HG03045 (cell line): ENCODE data around the gene EYS.

Experiments
- ATAC-seq: cut with Tn5 transposase; IDR thresholded peaks from one replicate; pipeline ENCODE4 v1.9.1; 2021; ENCODE audit warnings: mild to moderate bottlenecking, moderate library complexity; ENCODE audit not compliant: unreplicated experiment

EYS gene

GRCh38 chr6:65253041-65253440 is 454.0 kb downstream of the EYS start:
- no peak for ATAC-seq

DNA sequence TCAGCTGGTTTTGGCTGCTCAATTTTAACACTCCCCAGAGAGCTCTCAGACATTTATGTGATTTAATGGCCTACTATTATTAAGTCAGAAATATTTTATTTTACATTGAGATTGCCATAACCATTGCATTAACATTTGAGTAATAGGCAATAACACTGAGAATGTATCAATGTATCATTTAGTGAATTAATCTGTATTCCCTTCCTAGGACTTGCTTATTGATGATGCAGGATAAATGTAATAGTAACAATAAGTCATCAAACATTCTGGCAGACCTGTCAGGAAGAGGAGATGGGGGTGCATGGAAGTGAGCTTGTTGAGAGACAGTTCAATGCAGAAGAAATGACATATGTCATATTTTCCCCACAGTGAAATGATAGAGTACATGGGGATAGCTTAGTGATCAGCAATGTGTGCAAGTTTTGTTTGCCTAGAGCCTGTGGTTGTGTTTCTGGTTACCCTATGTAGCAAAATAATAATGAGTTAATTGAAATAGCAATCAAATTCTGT is 458.9 kb downstream of the EYS start:
- ATAC-seq = no peak

- ATAC-seq = no peak
Observed at GRCh38 chr6:65231616-65232015, 475.4 kb downstream of the EYS start.

DNA sequence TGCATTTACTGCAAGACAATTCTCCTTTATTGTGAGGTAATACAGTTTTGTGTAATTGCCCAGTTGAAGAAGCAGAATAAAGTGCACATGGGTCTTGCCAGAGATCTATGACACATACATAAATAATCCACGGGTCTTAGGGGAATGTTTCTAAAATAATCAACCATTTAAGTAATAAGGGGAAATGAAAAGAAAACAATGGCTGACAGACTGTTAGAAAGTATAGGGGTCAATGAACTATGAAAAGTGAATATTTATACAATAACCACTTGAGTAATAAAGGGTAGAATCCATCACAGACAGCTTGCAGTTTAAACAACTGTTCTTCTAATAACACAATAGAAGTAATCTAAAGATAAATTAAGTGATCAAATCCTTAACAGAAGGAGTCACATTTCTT is 477.2 kb downstream of the EYS start:
- ATAC-seq = no peak

DNA sequence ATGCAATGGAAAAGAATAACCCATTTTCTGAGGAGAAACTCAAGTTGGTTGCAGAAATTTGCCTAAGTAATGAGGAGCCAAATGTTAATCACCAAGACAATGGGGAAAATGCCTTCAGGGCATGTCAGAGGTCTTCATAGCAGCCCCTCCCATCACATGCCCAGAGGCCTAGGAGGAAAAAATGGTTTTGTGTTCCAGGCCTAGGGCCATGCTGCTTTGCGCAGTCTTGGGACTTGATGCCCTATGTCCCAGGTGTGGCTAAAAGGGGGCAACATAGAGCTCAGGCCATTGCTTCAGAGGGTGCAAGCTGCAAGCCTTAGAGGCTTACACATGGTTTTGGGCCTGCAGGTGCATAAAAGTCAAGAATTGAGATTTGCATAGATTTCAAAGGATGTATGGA is 485.9 kb downstream of the EYS start:
- ATAC-seq = no peak

GRCh38 chr6:65202738-65203137 is 504.3 kb downstream of the EYS start:
- ATAC-seq = no peak

- no peak for ATAC-seq
Observed at GRCh38 chr6:65199683-65200082, 507.3 kb downstream of the EYS start.

- ATAC-seq = no peak
Observed at GRCh38 chr6:65199121-65199520, 507.9 kb downstream of the EYS start.

DNA sequence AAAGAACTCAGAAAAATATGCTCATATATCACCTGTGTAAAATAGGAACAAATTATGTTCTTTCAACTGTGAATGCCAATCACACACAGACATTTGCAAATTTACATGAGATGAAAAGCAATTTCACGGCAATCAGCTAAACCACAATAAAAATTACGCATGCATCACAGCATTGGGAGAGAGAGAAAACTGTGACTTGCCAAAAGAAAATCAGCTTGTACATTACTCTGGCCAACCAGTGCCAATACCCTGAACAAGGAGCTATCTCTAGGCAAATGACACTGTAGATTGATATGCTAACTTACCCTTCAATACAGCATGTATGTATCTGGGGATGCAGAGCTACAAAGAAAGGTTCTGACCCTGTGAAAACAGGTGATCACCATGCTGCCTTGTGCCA is 515.6 kb downstream of the EYS start:
- no peak for ATAC-seq

DNA sequence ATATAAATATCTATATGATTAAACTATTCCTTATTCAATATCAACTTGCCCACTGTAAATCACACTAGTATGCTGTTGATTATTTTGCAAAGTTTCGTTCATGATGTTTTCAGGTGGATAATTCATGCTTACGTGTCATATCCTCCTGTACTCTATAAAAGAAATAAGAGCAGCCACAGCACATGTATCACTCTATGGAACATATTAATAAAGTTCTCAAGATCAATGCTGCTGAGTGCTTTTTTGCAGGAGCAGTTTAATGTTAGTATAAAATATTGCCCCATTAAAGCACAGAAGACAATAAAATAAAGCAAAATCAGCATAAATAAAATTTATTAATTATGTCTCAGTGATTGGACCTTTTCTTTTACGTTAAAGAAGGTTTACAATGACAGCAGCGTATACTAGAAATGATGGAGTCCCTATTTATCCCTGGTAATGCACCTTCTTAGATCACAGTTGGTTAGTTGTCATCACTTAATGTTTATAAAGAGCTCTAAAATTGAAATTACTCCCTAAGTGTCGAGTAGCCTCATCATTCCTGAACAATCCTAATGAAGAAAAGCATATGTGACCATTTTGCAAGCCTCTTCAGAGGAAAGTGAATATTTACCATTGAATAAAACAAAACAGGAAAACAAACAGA is 517.7 kb downstream of the EYS start:
- ATAC-seq = no peak

- ATAC-seq = no peak
Observed at GRCh38 chr6:65186826-65187225, 520.2 kb downstream of the EYS start.

DNA sequence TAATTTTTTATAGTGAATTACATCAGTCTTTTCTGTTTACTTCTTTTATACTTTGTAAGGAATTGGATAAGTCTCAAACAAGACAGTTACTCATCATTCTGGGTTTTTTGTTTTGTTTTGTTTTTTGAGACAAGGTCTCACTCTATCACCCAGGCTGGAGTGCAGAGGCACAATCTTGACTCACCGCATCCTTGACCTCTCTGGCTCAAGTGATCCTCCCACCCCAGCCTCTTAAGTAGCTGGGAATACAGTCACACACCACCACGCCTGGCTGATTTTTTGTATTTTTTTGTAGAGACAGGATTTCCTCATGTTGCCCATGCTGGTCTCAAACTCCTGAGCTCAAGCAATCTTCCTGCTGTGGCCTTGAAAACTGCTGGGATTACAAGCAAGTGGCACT is 524.3 kb downstream of the EYS start:
- no peak for ATAC-seq

- no peak for ATAC-seq
Observed at GRCh38 chr6:65170273-65170672, 536.8 kb downstream of the EYS start.

DNA sequence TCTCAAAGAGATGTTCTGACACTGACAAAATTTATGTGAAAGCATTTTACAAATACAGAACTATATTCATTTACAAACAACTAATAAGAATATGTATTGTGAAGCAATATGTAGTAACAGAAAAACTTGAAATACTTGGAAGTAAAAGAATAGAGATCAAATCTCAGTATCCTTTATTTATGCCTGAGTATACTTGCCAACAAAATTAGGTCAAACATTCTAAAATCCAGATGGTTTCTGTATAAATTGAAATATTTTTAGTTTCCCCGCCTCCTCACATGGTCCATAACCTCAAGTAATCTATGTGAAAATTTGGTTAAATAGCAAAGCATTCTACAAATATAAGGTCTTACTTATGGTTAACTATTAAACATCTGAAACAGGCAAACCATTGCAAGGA is 545.4 kb downstream of the EYS start:
- no peak for ATAC-seq

GRCh38 chr6:65157025-65157424 is 550.0 kb downstream of the EYS start:
- no peak for ATAC-seq

- ATAC-seq = no peak
Observed at GRCh38 chr6:65155083-65155482, 551.9 kb downstream of the EYS start.

- no peak for ATAC-seq
Observed at GRCh38 chr6:65149841-65150240, 557.2 kb downstream of the EYS start.

- ATAC-seq = no peak
Observed at GRCh38 chr6:65148839-65149238, 558.2 kb downstream of the EYS start.

GRCh38 chr6:65135567-65135966 is 571.5 kb downstream of the EYS start:
- no peak for ATAC-seq

- ATAC-seq = no peak
Observed at GRCh38 chr6:65126667-65127066, 580.4 kb downstream of the EYS start.

DNA sequence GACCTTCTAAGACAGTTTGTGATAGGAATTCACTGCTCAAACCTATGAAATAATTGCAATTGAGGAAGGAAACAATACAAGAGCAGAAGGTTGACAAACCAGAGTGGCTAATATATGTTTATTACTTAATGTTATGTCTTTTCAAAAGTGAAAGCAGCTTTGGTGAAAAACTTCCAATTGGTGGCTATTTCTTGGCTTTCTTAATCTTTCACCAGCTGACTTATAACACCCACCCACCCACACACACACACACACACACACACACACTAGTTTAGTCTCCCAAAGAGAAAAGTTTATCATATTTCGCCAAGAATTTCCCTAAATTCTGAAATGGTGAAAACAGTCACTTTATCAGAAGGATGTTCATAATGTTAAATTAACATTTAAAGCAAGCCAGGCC is 583.5 kb downstream of the EYS start:
- no peak for ATAC-seq

- ATAC-seq = no peak
Observed at GRCh38 chr6:65117817-65118409, 589.1 kb downstream of the EYS start.

DNA sequence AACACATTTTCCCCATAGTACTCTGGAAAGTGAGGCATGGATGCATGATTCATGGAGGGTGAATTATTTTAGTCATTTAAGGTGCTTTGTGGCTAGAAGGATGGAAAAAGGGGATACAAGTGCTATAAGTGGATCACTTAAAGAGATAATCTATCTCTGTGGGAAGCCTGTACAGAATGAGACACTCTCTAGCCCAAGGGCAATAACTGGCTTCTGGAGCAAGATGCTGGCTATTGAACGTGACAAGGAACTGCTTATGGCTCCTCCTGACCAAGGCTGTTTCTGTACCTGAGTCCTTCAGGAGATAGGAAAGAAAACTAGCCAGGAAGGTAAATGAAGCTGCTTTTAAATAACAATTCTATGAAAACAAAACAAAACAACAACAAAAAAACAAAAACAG is 590.7 kb downstream of the EYS start:
- no peak for ATAC-seq
